SK-N-SH (cell line): ENCODE measurements around the gene ACE. TPM values are rescaled to one million over a fixed set of nuclear protein-coding genes. Genes with fewer than 3 reads are reported as not detected.

Experiments
- CTCF ChIA-PET: fragments of 300-600, 350-600 bp; formaldehyde crosslinking; extraction: SDS; loops from one replicate; lab custom pipeline; 2021; lab: Yijun Ruan, JAX
- POLR2A ChIA-PET: fragments of 350-600 bp; sonication (Branson Sonifier 250); formaldehyde crosslinking; extraction: SDS; loops from one replicate; lab custom pipeline; 2020; ENCODE audit warnings: antibody characterized with exemption, inconsistent platforms; lab: Yijun Ruan, JAX
- DNase-seq: peaks from one replicate; pipeline ENCODE4 v3.0.0; 2012
- H2AFZ ChIP-seq: fragments of 200-600 bp; sonication (generic); 2 replicates; pipeline ENCODE4 v1.8.1; 2016; ENCODE audit warnings: antibody characterized with exemption, mild to moderate bottlenecking, low read depth
- H3F3A ChIP-seq: fragments of 200-600 bp; sonication (generic); replicated peaks from 2 replicates; pipeline ENCODE3; 2016; ENCODE audit warnings: antibody characterized with exemption, mild to moderate bottlenecking; ENCODE audit not compliant: insufficient read depth
- H3K27ac ChIP-seq, 2 experiments: fragments of 200-500 bp in 1 of 2; fragments of 200-600 bp in 1 of 2; sonication (Bioruptor generic) in 1 of 2; sonication (generic), shearing (Covaris generic) in 1 of 2; 2 replicates each; pipeline versions ENCODE4 v1.5.1 to v1.6.1; 2014 to 2016; ENCODE audit warnings: low read depth in 2 of 2, inconsistent platforms in 1 of 2, low read length in 1 of 2, mild to moderate bottlenecking in 1 of 2, mixed read lengths in 1 of 2
- H3K27me3 ChIP-seq: fragments of 200-600 bp; sonication (generic), shearing (Covaris generic); 2 replicates; pipeline ENCODE4 v1.6.1; 2016; ENCODE audit warnings: mixed run types; ENCODE audit not compliant: insufficient read depth
- H3K36me3 ChIP-seq, 2 experiments: fragments of 200-500 bp in 1 of 2; fragments of 200-600 bp in 1 of 2; sonication (Bioruptor generic) in 1 of 2; sonication (generic) in 1 of 2; replicated peaks in 1 of 2; 2 replicates each; pipeline versions ENCODE3 to v1.5.1; 2014 to 2016; ENCODE audit warnings: low read length in 1 of 2, mild to moderate bottlenecking in 1 of 2; ENCODE audit not compliant: insufficient read depth in 2 of 2, control insufficient read depth in 1 of 2
- H3K4me1 ChIP-seq, 2 experiments: fragments of 200-500 bp in 1 of 2; fragments of 200-600 bp in 1 of 2; sonication (Bioruptor generic) in 1 of 2; sonication (generic), shearing (Covaris generic) in 1 of 2; 2 replicates each; pipeline versions ENCODE4 v1.5.1 to v1.6.1; 2014 to 2016; ENCODE audit warnings: low read depth in 1 of 2, low read length in 1 of 2, mixed run types in 1 of 2; ENCODE audit not compliant: insufficient read depth in 2 of 2, control insufficient read depth in 1 of 2
- H3K4me2 ChIP-seq: fragments of 200-600 bp; sonication (generic), shearing (Covaris generic); 2 replicates; pipeline ENCODE4 v1.6.1; 2017; ENCODE audit warnings: mixed run types
- H3K4me3 ChIP-seq, 2 experiments: fragments of 200-500 bp in 1 of 2; fragments of 200-600 bp in 1 of 2; sonication (Bioruptor generic) in 1 of 2; sonication (generic), shearing (Covaris generic) in 1 of 2; 2 replicates each; pipeline versions ENCODE4 v1.5.1 to v1.8.1; 2014 to 2016; ENCODE audit warnings: low read depth in 2 of 2, inconsistent platforms in 1 of 2, low read length in 1 of 2, mild to moderate bottlenecking in 1 of 2, mixed read lengths in 1 of 2, moderate library complexity in 1 of 2
- H3K79me2 ChIP-seq: fragments of 200-600 bp; sonication (generic); 2 replicates; pipeline ENCODE4 v1.8.1; 2017; ENCODE audit warnings: mild to moderate bottlenecking; ENCODE audit not compliant: insufficient read depth
- H3K9ac ChIP-seq: fragments of 200-600 bp; sonication (generic); 2 replicates; pipeline ENCODE4 v1.6.1; 2017; ENCODE audit warnings: mixed run types
- H3K9me2 ChIP-seq: fragments of 200-600 bp; sonication (generic); 2 replicates; pipeline ENCODE4 v1.6.1; 2017; ENCODE audit warnings: mixed run types
- H3K9me3 ChIP-seq: fragments of 200-600 bp; sonication (generic); 2 replicates; pipeline ENCODE4 v1.6.1; 2017; ENCODE audit warnings: mixed run types, mild to moderate bottlenecking, moderate library complexity
- H4K20me1 ChIP-seq: fragments of 200-600 bp; sonication (generic); 2 replicates; pipeline ENCODE4 v1.6.1; 2017; ENCODE audit warnings: mild to moderate bottlenecking, mixed run types; ENCODE audit not compliant: insufficient read depth
- CHD2 ChIP-seq: fragments of 150-350 bp; IDR thresholded peaks from 2 replicates; pipeline ENCODE4 v1.6.1; 2018; ENCODE audit warnings: low read length; ENCODE audit not compliant: partially characterized antibody
- CTCF ChIP-seq: fragments of 200-600 bp; sonication (generic); IDR thresholded peaks from 2 replicates; pipeline ENCODE4 v1.6.1; 2017; ENCODE audit warnings: antibody characterized with exemption, mild to moderate bottlenecking, moderate library complexity
- ELF1 ChIP-seq: IDR thresholded peaks from 2 replicates; pipeline ENCODE4 v1.4.0; 2012
- EP300 ChIP-seq, 2 experiments: IDR thresholded peaks; 2 replicates each; pipeline versions ENCODE4 v1.4.0 to v1.6.1; 2012; ENCODE audit warnings: borderline replicate concordance in 1 of 2, low read depth in 1 of 2, low read length in 1 of 2
- EZH2phosphoT487 ChIP-seq: fragments of 200-600 bp; sonication (generic); IDR thresholded peaks from 2 replicates; pipeline ENCODE4 v1.6.1; 2017; ENCODE audit warnings: low read depth, mixed run types, mild to moderate bottlenecking, antibody characterized with exemption, moderate library complexity, borderline replicate concordance
- FOSL2 ChIP-seq: IDR thresholded peaks from 2 replicates; pipeline ENCODE4 v1.4.0; 2012; ENCODE audit warnings: low read depth, mild to moderate bottlenecking, moderate library complexity, borderline replicate concordance
- GATA2 ChIP-seq: sonication (generic); formaldehyde crosslinking; IDR thresholded peaks from 2 replicates; pipeline ENCODE4 v1.5.0; 2020; ENCODE audit warnings: mild to moderate bottlenecking, missing genetic modification reagents
- MAX ChIP-seq: IDR thresholded peaks from 2 replicates; pipeline ENCODE4 v1.4.0; 2012; ENCODE audit warnings: low read depth
- MXI1 ChIP-seq: IDR thresholded peaks from 2 replicates; pipeline ENCODE4 v1.6.1; 2012; ENCODE audit warnings: mild to moderate bottlenecking, low read depth, low read length, improper control_type of control experiment
- RAD21 ChIP-seq: IDR thresholded peaks from 2 replicates; pipeline ENCODE4 v1.6.1; 2012; ENCODE audit warnings: mild to moderate bottlenecking, low read length
- RXRA ChIP-seq: IDR thresholded peaks from 2 replicates; pipeline ENCODE4 v1.4.0; 2012; ENCODE audit warnings: low read depth, mild to moderate bottlenecking, borderline replicate concordance
- TAF1 ChIP-seq: IDR thresholded peaks from 2 replicates; pipeline ENCODE4 v1.6.1; 2012; ENCODE audit warnings: low read depth, mild to moderate bottlenecking, low read length, moderate library complexity, borderline replicate concordance
- TCF12 ChIP-seq: IDR thresholded peaks from 2 replicates; pipeline ENCODE4 v1.4.0; 2012
- USF2 ChIP-seq: fragments of 150-350 bp; IDR thresholded peaks from 2 replicates; pipeline ENCODE4 v1.6.1; 2017; ENCODE audit warnings: antibody characterized with exemption, low read length, low read depth, borderline replicate concordance
- YY1 ChIP-seq: IDR thresholded peaks from 2 replicates; pipeline ENCODE4 v1.4.0; 2012; ENCODE audit warnings: low read depth, mild to moderate bottlenecking
- ZBTB33 ChIP-seq: IDR thresholded peaks from 2 replicates; pipeline ENCODE4 v1.4.0; 2012; ENCODE audit warnings: low read depth, borderline replicate concordance
- WGBS: methylation state at CpG from one replicate; pipeline ENCODE4 v1.1.6; 2017; ENCODE audit warnings: low lambda C conversion rate; 5-methylcytosine and 5-hydroxymethylcytosine counted together
- polyA plus RNA-seq, 3 experiments: library from polyadenylated mRNA; depleted of rRNA; stranded (reverse); fragments of >200 nt; gene quantifications; 2 replicates each; pipeline ENCODE4 v1.2.3, GENCODE V29; 2012

ACE gene
- polyA plus RNA-seq, 1 of the 3 experiments (the other 2 are of a cell fraction), result 12.1 TPM

GRCh38 chr17:63454915-63455314 lies 21.9 kb upstream of the ACE start:
- Histone ChIP-seq H3K9me2 (no peaks in the 10 kb centered on the region), H3F3A (peaks cover 7% of the 10 kb centered on the region), H3K79me2 (no peaks in the 10 kb centered on the region), H3K4me3 (no peak overlapping the region; a peak in 1 of 4 replicates), H3K27me3 (no peaks in the 10 kb centered on the region), H2AFZ (no peak overlapping the region), H3K36me3 (no peaks in the 10 kb centered on the region), H3K9me3 (no peaks in the 10 kb centered on the region), H3K4me2 (no peak overlapping the region), H4K20me1 (no peaks in the 10 kb centered on the region), H3K9ac (no peak overlapping the region), H3K27ac (peak overlapping the region; percentile 14 to 97; a peak in 3 of 4 replicates), H3K4me1 (peaks cover 8 to 46% of the 10 kb centered on the region in 2 experiments)
- ChIA-PET CTCF (interaction anchor here (0.6 to 22.6 kb wide), 11 partner anchors 9 to 317 kb away, joined by 3 to 575 read pairs (median 6); partner anchors contain the start of genes ACE and CYB561), POLR2A (interaction anchor here (0.6 to 4.1 kb wide), 6 partner anchors 11 to 95 kb away, joined by 4 to 60 read pairs (median 14); partner anchors contain the start of genes ACE and CYB561)
- DNase-seq, result peak; percentile 77
- WGBS, result 45% methylated on average over 5 of the region's 5 CpGs
- no peak for TF ChIP-seq USF2
- TF ChIP-seq EP300 (IDR thresholded peaks at IDR 0.05; ENCODE audit: borderline replicate concordance in 1 of 2, low read depth in 1 of 2, low read length in 1 of 2), result no peak
- no peak for TF ChIP-seq CTCF
- TF ChIP-seq YY1, result no peak
- no peak for TF ChIP-seq RXRA
- TF ChIP-seq RAD21, result no peak
- no peak for TF ChIP-seq FOSL2
- TF ChIP-seq TAF1, result no peak
- TF ChIP-seq MXI1, result no peak
- TF ChIP-seq GATA2 (CRISPR knock-in tag), result no peak
- no peak for TF ChIP-seq ZBTB33
- no peak for TF ChIP-seq TCF12
- TF ChIP-seq EZH2phosphoT487, result no peak
- TF ChIP-seq MAX, result no peak
- no peak for TF ChIP-seq CHD2
- TF ChIP-seq ELF1, result no peak
